Skin of body (tissue), 2 donors: ENCODE results near the gene FMN1. TPM values are rescaled to one million over a fixed set of nuclear protein-coding genes. Genes with fewer than 3 reads are reported as not detected.
A peak's percentile ranks its signal among the peaks of the same experiment; 100 is the strongest.
"Not testable (repeated sequence)": the region's sequence is repeated elsewhere in the genome, so short reads cannot be mapped to it uniquely, and the experiment has no call there.

ENCODE experiments used
- DNase-seq: peaks from one replicate; lab custom pipeline; 2025; lab: John Stamatoyannopoulos, UW
- total RNA-seq: library from RNA; depleted of rRNA; stranded (reverse); fragments of >200 nt; gene quantifications from one replicate; pipeline ENCODE4 v1.2.3, GENCODE V29; 2014

Gene FMN1
- total RNA-seq, 1 donor from 2014 or later: 11.5 TPM

DNA sequence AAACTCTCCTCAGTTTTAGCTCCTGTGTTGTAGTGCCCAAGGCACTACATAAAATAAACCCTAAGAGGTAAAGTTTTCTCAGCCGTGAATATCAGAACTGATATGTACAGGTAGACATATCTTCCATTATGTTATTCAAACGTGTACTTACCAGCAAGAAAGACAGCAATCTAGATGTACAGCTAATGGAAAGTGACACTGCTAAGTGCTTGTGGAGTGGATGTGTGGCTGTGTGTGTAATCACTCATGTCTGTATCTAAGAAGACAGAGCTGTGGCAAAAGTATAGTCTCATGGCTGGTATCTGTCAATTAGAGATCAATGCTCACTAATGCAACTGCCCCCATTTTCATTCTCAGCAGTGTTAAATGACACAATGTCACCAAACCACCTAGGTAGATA is 101.3 kb downstream of the FMN1 start:
- DNase-seq: no peak

DNA sequence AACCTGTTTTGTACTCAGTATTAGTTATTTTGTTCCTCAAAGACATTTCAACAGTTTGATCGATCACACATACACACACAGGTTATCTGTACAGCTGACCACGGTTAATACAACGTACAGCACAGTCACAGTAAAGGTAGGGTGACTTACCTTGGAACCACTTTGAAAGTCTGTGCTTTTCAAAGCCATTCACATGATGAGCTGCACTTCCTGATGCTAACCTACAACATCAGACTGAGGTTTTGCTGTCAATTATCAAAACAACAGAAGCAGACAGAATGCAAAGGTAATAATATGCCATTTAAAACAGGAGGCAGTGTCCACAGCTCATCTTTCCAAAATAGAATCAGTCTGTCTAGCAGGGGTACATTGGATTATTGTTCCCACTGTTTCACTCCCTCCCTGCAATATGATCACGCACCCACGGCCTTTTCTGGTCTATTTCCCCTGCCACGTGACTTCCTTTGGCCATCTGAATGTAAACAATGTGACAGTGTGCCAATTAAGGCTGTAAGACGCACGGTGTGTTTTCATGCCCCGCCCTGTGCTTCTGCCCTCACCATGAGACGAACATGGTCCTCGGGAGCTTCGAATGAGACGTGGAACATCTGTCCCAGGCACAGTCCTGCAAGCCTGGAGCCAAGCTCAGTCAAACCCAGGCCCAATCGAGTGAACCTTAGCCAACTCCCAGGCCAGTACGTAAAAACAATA is 102.4 kb downstream of the FMN1 start:
- DNase-seq: no peak

DNA sequence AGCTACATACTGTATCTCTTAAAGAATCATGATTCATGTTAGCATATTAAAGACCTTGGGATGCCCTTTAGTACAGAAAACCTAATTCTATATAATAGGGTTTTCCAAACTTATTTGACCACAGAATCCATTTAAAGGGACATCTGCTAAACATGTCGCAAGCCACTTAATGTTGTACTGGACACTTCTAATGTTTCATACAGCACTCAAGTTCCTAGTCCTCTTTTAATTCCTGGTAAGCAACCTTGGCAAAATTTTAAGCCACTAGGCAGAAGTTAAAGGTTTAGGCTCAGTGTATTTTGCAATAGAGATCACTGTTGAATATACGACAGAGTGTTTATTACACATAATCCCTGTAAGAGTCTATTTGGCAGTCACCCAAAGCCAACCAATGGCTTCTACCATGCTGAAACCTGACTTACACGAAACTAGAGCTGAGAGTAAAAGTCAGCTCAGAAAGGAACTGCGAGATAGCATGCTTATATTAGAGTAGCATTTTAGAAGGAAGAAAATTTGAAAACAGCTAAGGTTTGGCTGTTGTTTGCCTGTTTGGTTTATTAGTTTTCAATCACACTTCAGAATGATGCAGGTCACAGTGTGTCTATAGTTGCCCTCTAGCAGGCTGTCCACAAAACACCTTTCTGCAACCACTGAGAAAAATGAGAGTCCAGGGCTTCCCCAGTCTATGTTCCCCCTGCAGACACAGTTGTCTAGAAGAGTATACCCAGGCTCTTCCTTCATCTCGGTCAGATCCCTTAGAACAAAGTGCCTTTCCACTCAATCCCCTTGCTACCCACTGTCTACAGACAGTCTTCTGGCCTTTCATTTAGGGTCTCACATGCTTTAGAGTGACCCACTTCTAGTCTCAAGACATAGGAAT is 104.4 kb downstream of the FMN1 start:
- no peak for DNase-seq

DNA sequence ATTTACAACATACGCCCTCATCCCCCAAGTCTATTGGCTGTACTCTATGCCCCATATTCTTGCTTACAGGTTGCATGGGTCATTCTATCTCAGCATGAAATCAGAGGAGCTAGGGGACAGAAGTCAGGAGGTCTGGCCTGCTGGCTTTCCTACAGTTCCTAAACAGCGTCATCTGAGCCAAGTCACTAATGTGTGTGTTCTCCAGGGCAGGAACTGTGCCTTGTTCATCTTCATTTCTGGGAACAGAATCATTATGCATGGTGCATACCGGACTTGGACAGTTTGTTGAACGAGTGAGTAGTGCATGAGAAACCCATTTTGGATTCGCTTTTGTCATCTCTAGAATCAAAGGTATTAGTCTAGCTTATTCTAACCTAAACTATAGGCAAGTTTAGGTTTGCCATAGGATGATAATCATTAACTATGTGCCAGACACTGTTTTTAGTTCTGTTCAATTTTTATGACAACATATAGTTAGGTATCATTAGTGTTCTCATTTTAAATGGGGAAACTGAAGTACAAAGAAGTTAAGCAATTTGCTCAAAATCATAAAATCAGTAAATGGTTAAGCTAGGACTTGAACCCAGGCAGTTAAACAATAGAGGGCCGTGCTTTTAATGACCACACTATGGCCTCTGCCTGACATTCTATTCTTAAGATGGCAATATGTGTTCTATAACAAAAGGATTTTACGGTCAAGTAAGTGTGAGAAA is 105.2 kb downstream of the FMN1 start:
- DNase-seq: no peak

- DNase-seq: peak; percentile 75
Measured at GRCh38 chr15:33086500-33087121, 107.9 kb downstream of the FMN1 start.

- no peak for DNase-seq
Measured at GRCh38 chr15:33084661-33085060, 109.9 kb downstream of the FMN1 start.

DNA sequence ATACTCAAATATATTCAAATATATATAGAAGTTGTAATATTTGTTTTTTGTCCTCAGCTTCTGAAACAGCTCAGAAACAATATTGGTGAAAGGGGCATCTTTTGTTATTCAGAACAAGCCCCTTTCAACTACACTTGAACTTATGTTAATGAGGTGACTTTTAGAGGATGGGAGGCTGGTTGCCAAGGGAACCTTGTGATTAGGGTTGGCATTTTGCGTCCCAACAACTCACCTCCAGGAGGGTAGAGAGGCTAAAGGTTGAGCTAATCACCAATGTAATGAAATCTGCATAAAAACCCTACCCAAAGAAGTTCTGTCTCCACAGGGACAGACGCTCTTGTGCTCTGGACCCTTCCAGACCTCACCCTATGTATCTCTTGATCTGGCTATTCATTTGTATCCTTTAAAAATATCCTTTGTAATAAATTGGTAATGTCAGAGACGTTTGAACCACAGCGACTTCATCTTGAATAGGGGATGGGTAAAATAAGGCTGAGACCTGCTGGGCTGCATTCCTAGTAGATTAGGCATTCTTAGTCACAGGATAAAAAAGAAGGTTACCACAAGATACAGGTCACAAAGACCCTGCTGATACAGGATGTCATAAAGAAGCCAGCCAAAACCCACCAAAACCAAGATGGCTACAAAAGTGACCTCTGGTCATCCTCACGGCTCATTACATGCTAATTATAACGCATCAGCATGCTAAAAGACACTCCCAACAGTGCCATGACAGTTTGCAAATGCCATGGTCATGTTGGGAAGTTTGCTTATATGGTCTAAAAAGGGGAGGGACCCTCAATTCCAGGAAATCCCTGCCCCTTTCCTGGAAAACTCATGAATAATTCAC is 111.1 kb downstream of the FMN1 start:
- no peak for DNase-seq

- no peak for DNase-seq
Measured at GRCh38 chr15:33080006-33080405, 114.5 kb downstream of the FMN1 start.

DNA sequence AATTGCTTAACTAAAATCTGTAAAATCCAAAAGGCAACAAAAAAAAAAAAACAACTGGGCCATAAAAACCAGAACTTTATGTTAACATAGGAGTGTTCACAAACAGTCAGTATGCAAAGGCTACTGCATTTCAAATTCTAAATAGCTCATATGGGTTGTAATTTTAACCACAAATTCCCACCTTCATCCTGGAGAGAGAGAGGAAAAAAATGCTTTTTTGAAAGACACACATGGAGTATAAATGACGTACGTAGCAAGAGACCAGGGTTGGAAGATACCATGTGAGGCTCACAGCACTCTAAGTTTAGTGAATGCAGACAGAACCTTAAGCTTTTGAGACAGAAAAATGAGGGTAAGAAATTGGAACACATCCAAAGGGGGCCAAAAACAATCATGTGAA is 115.9 kb downstream of the FMN1 start:
- DNase-seq: no peak

- DNase-seq: no peak
Measured at GRCh38 chr15:33076937-33077336, 117.6 kb downstream of the FMN1 start.

- no peak for DNase-seq
Measured at GRCh38 chr15:33074942-33075341, 119.6 kb downstream of the FMN1 start.

DNA sequence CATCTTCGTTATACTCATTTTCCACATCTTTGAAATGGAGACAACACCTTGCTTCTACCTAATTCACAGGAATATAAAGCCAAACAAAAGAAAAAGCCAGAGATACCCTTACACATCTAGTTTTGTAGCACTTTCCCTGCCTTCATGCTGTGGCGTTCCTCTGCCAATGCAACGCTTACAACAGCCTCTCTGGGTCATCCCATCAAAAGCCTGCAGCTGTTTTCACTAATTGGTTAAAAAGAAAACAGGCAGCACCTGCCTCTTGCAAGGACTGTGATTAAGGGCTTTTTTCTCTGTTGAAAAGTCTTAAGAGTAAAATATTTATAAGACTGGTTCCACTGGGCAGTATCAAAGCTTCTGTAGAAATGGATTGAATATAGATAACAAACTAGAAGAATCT is 120.3 kb downstream of the FMN1 start:
- DNase-seq: no peak

DNA sequence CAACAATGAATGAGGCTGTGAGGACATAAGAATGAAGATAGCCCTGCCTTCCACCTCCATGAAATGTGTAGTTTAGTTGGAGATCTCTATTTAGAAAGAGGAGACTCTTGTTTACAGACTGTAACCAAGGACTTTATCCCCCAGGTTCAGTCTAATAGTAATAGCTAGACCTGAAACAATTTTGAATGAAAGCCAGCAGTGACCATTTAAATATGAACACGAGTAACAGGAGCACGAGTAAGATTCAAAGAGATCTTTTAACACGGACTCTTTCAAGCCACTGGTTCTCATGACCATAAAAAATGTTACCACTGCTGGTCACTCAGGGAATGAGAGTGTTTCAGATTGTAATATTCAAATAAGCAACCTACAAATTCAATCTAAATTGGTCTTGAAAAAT is 123.1 kb downstream of the FMN1 start:
- no peak for DNase-seq

DNA sequence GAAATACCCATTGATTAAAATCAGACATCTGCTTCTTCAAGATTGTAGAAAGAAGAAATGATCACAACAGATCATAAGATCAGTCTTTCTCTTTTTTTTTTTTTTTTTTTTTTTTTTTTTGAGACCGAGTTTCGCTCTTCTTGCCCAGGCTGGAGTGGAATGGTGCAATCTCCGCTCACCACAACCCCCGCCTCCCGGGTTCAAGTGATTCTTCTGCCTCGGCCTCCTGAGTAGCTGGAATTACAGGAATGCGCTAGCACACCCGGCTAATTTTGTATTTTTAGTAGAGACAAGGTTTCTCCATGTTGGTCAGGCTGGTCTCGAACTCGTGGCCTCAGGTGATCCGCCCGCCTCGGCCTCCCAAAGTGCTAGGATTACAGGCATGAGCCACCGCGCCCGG is 124.6 kb downstream of the FMN1 start:
- DNase-seq: not testable (repeated sequence)

- no peak for DNase-seq
Measured at GRCh38 chr15:33069161-33069560, 125.4 kb downstream of the FMN1 start.

DNA sequence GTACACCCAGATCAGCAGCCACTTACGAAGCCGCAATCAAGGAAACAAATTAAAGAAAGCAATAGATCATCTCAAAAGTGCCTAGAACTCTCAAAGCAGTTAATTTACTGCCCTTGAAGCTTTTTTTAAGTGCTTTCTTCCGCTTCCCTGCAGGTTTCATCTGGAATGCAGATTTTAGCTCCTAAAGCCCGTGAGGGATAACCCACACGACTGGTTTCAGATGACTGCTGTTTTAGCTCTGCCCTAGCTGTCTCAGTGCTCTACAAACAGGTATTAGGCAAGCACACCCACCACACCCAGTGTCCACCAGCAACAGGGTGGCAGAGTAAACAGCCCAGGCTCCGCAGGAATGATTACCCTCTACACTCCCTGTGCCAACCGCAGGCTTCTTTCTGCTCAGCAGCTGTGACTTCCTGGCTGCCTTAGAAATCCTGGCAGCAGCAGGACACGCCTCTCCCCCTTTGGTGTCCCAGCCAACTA is 126.0 kb downstream of the FMN1 start:
- DNase-seq: peak; percentile 52

GRCh38 chr15:33068007-33068481 is 126.5 kb downstream of the FMN1 start:
- peak; percentile 47 for DNase-seq

DNA sequence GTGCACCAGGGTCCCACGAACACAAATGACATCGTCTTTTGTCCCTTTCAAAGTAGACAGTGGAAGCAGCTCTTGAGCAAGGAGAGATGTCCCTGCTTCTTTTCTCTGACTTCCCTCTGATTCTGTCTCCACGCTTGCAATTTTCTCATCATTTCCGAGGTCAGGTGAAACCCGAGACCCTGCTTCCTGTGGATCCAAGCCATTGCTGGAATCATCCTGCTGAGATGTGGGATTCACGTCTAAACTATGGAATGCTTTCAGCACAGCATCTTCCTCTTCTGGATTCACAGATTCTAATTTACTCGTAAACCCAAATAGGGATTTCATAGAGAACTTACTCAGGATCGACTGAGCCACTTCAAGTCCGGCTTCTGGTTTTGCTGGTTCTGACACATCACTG is 127.1 kb downstream of the FMN1 start:
- DNase-seq: peak; percentile 44

GRCh38 chr15:33066584-33066983 is 127.9 kb downstream of the FMN1 start:
- no peak for DNase-seq

DNA sequence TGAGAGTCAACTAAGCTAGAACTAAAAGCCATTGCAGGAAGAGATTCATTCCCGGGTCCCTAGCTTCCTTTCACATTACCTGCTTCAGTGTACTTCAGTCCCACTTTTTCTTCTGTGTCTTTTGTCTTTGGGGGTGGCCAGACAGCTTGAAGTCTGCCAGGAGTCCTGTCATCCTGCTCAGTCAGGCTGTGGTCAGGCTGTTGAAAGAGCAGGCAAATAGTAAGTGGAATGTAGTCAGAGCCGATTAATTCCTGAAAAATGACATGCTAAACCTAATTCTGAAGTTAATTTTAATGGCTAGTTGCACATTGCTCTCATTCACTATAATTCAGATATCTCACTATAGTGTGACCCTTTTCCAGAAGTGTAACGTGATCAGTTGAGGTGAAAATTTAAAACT is 129.6 kb downstream of the FMN1 start:
- DNase-seq: no peak
